Measurements from ENCODE around the gene RASSF5.

RASSF5 gene

GRCh38 chr1:206487970-206488369, 19.4 kb upstream of the RASSF5 start:
- H3K27me3 ChIP-seq (ENCODE audit: control insufficient read depth, insufficient read depth, low read length): no peaks in the 10 kb centered on the region
- H3K27ac ChIP-seq (ENCODE audit: low read length): no peak overlapping the region
- H3K4me1 ChIP-seq (ENCODE audit: control insufficient read depth, insufficient read depth, low read length): no peaks in the 10 kb centered on the region; the same call in 1 of the 2 replicates
- no peak overlapping the region for H3K4me3 ChIP-seq (ENCODE audit: low read length)
- no peaks in the 10 kb centered on the region for H3K9me3 ChIP-seq (ENCODE audit: control insufficient read depth, insufficient read depth, low read length)
- no peak for DNase-seq (ENCODE audit: low read depth, low spot score)
- no peaks in the 10 kb centered on the region for H3K36me3 ChIP-seq (ENCODE audit: control insufficient read depth, insufficient read depth, low read length)
- no CpG with 5 or more reads among the region's 7 CpGs for WGBS (ENCODE audit: insufficient coverage, insufficient read length)

- Histone ChIP-seq H3K4me1 (ENCODE audit: control insufficient read depth, insufficient read depth, low read length) (no peaks in the 10 kb centered on the region; the same call in 1 of the 2 replicates), H3K9me3 (ENCODE audit: control insufficient read depth, insufficient read depth, low read length) (no peaks in the 10 kb centered on the region), H3K27me3 (ENCODE audit: control insufficient read depth, insufficient read depth, low read length) (no peaks in the 10 kb centered on the region), H3K36me3 (ENCODE audit: control insufficient read depth, insufficient read depth, low read length) (no peaks in the 10 kb centered on the region), H3K27ac (ENCODE audit: low read length) (no peak overlapping the region), H3K4me3 (ENCODE audit: low read length) (no peak overlapping the region)
- no CpG with 5 or more reads among the region's 3 CpGs for WGBS (ENCODE audit: insufficient coverage, insufficient read length)
- no peak for DNase-seq (ENCODE audit: low read depth, low spot score)
Observed at GRCh38 chr1:206488466-206488865, 18.9 kb upstream of the RASSF5 start.

- H3K4me3 ChIP-seq (ENCODE audit: low read length): no peak overlapping the region
- DNase-seq (ENCODE audit: low read depth, low spot score): no peak
- no peaks in the 10 kb centered on the region for H3K9me3 ChIP-seq (ENCODE audit: control insufficient read depth, insufficient read depth, low read length)
- no peak overlapping the region for H3K27ac ChIP-seq (ENCODE audit: low read length)
- no CpG with 5 or more reads among the region's 22 CpGs for WGBS (ENCODE audit: insufficient coverage, insufficient read length)
- H3K27me3 ChIP-seq (ENCODE audit: control insufficient read depth, insufficient read depth, low read length): no peaks in the 10 kb centered on the region
- H3K4me1 ChIP-seq (ENCODE audit: control insufficient read depth, insufficient read depth, low read length): no peaks in the 10 kb centered on the region; the same call in 1 of the 2 replicates
- no peaks in the 10 kb centered on the region for H3K36me3 ChIP-seq (ENCODE audit: control insufficient read depth, insufficient read depth, low read length)
Observed at GRCh38 chr1:206489980-206490770, 17.2 kb upstream of the RASSF5 start.

- H3K4me1 ChIP-seq (ENCODE audit: control insufficient read depth, insufficient read depth, low read length): no peaks in the 10 kb centered on the region; the same call in 1 of the 2 replicates
- no peaks in the 10 kb centered on the region for H3K9me3 ChIP-seq (ENCODE audit: control insufficient read depth, insufficient read depth, low read length)
- WGBS (ENCODE audit: insufficient coverage, insufficient read length): no CpG with 5 or more reads among the region's 12 CpGs
- no peaks in the 10 kb centered on the region for H3K36me3 ChIP-seq (ENCODE audit: control insufficient read depth, insufficient read depth, low read length)
- no peaks in the 10 kb centered on the region for H3K27me3 ChIP-seq (ENCODE audit: control insufficient read depth, insufficient read depth, low read length)
- no peak for DNase-seq (ENCODE audit: low read depth, low spot score)
- no peak overlapping the region for H3K4me3 ChIP-seq (ENCODE audit: low read length)
- H3K27ac ChIP-seq (ENCODE audit: low read length): no peak overlapping the region
Observed at GRCh38 chr1:206490771-206491405, 16.4 kb upstream of the RASSF5 start.

- Histone ChIP-seq H3K4me3 (ENCODE audit: low read length) (no peak overlapping the region), H3K9me3 (ENCODE audit: control insufficient read depth, insufficient read depth, low read length) (no peaks in the 10 kb centered on the region), H3K27ac (ENCODE audit: low read length) (no peak overlapping the region), H3K36me3 (ENCODE audit: control insufficient read depth, insufficient read depth, low read length) (peaks cover 2% of the 10 kb centered on the region; the same call in 1 of the 2 replicates), H3K27me3 (ENCODE audit: control insufficient read depth, insufficient read depth, low read length) (no peaks in the 10 kb centered on the region), H3K4me1 (ENCODE audit: control insufficient read depth, insufficient read depth, low read length) (no peaks in the 10 kb centered on the region; the same call in 1 of the 2 replicates)
- WGBS (ENCODE audit: insufficient coverage, insufficient read length): no CpG with 5 or more reads among the region's 4 CpGs
- DNase-seq (ENCODE audit: low read depth, low spot score): no peak
Observed at GRCh38 chr1:206491616-206492015, 15.7 kb upstream of the RASSF5 start.

- Histone ChIP-seq H3K27me3 (ENCODE audit: control insufficient read depth, insufficient read depth, low read length) (no peaks in the 10 kb centered on the region), H3K27ac (ENCODE audit: low read length) (no peak overlapping the region), H3K4me1 (ENCODE audit: control insufficient read depth, insufficient read depth, low read length) (no peaks in the 10 kb centered on the region; the same call in 1 of the 2 replicates), H3K9me3 (ENCODE audit: control insufficient read depth, insufficient read depth, low read length) (no peaks in the 10 kb centered on the region), H3K36me3 (ENCODE audit: control insufficient read depth, insufficient read depth, low read length) (peaks cover 2% of the 10 kb centered on the region; the same call in 1 of the 2 replicates), H3K4me3 (ENCODE audit: low read length) (no peak overlapping the region; the same call in 1 of the 2 replicates)
- no peak for DNase-seq (ENCODE audit: low read depth, low spot score)
- no CpG with 5 or more reads among the region's 10 CpGs for WGBS (ENCODE audit: insufficient coverage, insufficient read length)
Observed at GRCh38 chr1:206492589-206492988, 14.7 kb upstream of the RASSF5 start.

- peaks cover 2% of the 10 kb centered on the region; the same call in 1 of the 2 replicates for H3K36me3 ChIP-seq (ENCODE audit: control insufficient read depth, insufficient read depth, low read length)
- no peaks in the 10 kb centered on the region; the same call in 1 of the 2 replicates for H3K4me1 ChIP-seq (ENCODE audit: control insufficient read depth, insufficient read depth, low read length)
- H3K9me3 ChIP-seq (ENCODE audit: control insufficient read depth, insufficient read depth, low read length): no peaks in the 10 kb centered on the region
- H3K27ac ChIP-seq (ENCODE audit: low read length): no peak overlapping the region
- H3K4me3 ChIP-seq (ENCODE audit: low read length): no peak overlapping the region
- H3K27me3 ChIP-seq (ENCODE audit: control insufficient read depth, insufficient read depth, low read length): no peaks in the 10 kb centered on the region
- no peak for DNase-seq (ENCODE audit: low read depth, low spot score)
- WGBS (ENCODE audit: insufficient coverage, insufficient read length): no CpG with 5 or more reads among the region's 9 CpGs
Observed at GRCh38 chr1:206493279-206493678, 14.1 kb upstream of the RASSF5 start.

- peaks cover 3% of the 10 kb centered on the region for H3K4me1 ChIP-seq (ENCODE audit: control insufficient read depth, insufficient read depth, low read length)
Observed at GRCh38 chr1:206495011-206495461, 12.3 kb upstream of the RASSF5 start.

GRCh38 chr1:206495493-206496046, 11.8 kb upstream of the RASSF5 start:
- no peak for DNase-seq (ENCODE audit: low read depth, low spot score)
- WGBS (ENCODE audit: insufficient coverage, insufficient read length): no CpG with 5 or more reads among the region's 3 CpGs
- no peaks in the 10 kb centered on the region for H3K27me3 ChIP-seq (ENCODE audit: control insufficient read depth, insufficient read depth, low read length)
- H3K27ac ChIP-seq (ENCODE audit: low read length): no peak overlapping the region
- no peaks in the 10 kb centered on the region for H3K9me3 ChIP-seq (ENCODE audit: control insufficient read depth, insufficient read depth, low read length)
- H3K4me3 ChIP-seq (ENCODE audit: low read length): no peak overlapping the region
- H3K4me1 ChIP-seq (ENCODE audit: control insufficient read depth, insufficient read depth, low read length): peaks cover 3% of the 10 kb centered on the region
- H3K36me3 ChIP-seq (ENCODE audit: control insufficient read depth, insufficient read depth, low read length): peaks cover 2% of the 10 kb centered on the region; the same call in 1 of the 2 replicates

More at GRCh38 chr1:206495011-206495461, 12.3 kb upstream of the RASSF5 start:
- Histone ChIP-seq H3K27me3 (ENCODE audit: control insufficient read depth, insufficient read depth, low read length) (no peaks in the 10 kb centered on the region), H3K4me3 (ENCODE audit: low read length) (no peak overlapping the region), H3K27ac (ENCODE audit: low read length) (no peak overlapping the region), H3K9me3 (ENCODE audit: control insufficient read depth, insufficient read depth, low read length) (no peaks in the 10 kb centered on the region), H3K36me3 (ENCODE audit: control insufficient read depth, insufficient read depth, low read length) (peaks cover 2% of the 10 kb centered on the region; the same call in 1 of the 2 replicates)
- DNase-seq (ENCODE audit: low read depth, low spot score): no peak
- no CpG with 5 or more reads among the region's 6 CpGs for WGBS (ENCODE audit: insufficient coverage, insufficient read length)

GRCh38 chr1:206496131-206496793, 11.1 kb upstream of the RASSF5 start:
- Histone ChIP-seq H3K27me3 (ENCODE audit: control insufficient read depth, insufficient read depth, low read length) (no peaks in the 10 kb centered on the region), H3K4me3 (ENCODE audit: low read length) (no peak overlapping the region), H3K27ac (ENCODE audit: low read length) (no peak overlapping the region), H3K9me3 (ENCODE audit: control insufficient read depth, insufficient read depth, low read length) (no peaks in the 10 kb centered on the region), H3K36me3 (ENCODE audit: control insufficient read depth, insufficient read depth, low read length) (peaks cover 2% of the 10 kb centered on the region; the same call in 1 of the 2 replicates), H3K4me1 (ENCODE audit: control insufficient read depth, insufficient read depth, low read length) (peaks cover 4% of the 10 kb centered on the region)
- no CpG with 5 or more reads among the region's 6 CpGs for WGBS (ENCODE audit: insufficient coverage, insufficient read length)
- no peak for DNase-seq (ENCODE audit: low read depth, low spot score)
